ENCODE data around the gene DIO3. TPM values are rescaled to one million over a fixed set of nuclear protein-coding genes. Genes with fewer than 3 reads are reported as not detected.

DIO3 gene
- total and polyA plus RNA-seq, 4 donors = 0.91 to 7.1 (median 1.4) TPM

DNA sequence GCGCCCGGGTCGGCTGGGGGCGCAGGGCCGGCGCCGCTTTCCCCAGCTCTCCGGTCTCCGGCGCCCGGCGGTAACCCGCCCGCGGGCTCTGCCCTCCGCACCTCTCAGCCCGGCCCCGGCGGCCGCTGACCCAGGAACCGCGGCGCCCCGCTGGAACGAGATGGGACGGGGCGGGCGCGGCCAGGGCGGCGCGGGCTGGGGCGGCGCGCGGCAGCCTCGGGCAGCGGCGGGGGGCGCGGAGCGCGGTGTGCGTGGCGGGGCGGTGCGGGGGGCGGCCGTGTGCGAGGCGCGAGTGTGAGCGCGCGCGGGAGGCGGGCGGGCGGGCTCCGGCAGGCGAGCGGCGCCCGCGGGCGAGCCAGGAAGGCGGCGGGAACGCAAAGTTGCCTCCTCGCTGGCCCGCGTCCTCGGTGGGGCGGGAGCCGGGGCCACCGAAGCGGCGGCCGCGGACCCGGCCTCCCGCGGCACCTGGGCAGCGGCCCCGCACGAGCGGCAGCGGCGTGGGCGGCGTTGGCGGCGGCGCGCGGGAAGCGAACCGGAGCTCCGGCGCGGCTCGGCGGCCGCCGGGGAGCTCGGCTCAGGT, 671 bp upstream of the DIO3 start:
- peaks cover 9 to 61% (median 29%) of the 10 kb centered on the region in 3 donors for H3K27me3 ChIP-seq (ENCODE audit: control insufficient read depth in 3 of 3, insufficient read depth in 3 of 3, low read length in 2 of 3)
- ATAC-seq (ENCODE audit: insufficient read depth, low FRiP score) (no peak), DNase-seq (no peak)
- no peak overlapping the region for H3K9ac ChIP-seq (ENCODE audit: insufficient read depth in 1 of 2, low read length in 2 of 2)
- H3K4me1 ChIP-seq (ENCODE audit: control insufficient read depth in 5 of 5, insufficient read depth in 5 of 5, low read length in 5 of 5) = peaks cover 0 to 18% (median 0%) of the 10 kb centered on the region in 5 donors
- H3K27ac ChIP-seq (ENCODE audit: low read depth in 1 of 2, low read length in 1 of 2) = no peak overlapping the region
- no peaks in the 10 kb centered on the region for H3K36me3 ChIP-seq (ENCODE audit: control insufficient read depth in 4 of 4, insufficient read depth in 4 of 4, low read length in 4 of 4)
- TF ChIP-seq, protein P1, sequence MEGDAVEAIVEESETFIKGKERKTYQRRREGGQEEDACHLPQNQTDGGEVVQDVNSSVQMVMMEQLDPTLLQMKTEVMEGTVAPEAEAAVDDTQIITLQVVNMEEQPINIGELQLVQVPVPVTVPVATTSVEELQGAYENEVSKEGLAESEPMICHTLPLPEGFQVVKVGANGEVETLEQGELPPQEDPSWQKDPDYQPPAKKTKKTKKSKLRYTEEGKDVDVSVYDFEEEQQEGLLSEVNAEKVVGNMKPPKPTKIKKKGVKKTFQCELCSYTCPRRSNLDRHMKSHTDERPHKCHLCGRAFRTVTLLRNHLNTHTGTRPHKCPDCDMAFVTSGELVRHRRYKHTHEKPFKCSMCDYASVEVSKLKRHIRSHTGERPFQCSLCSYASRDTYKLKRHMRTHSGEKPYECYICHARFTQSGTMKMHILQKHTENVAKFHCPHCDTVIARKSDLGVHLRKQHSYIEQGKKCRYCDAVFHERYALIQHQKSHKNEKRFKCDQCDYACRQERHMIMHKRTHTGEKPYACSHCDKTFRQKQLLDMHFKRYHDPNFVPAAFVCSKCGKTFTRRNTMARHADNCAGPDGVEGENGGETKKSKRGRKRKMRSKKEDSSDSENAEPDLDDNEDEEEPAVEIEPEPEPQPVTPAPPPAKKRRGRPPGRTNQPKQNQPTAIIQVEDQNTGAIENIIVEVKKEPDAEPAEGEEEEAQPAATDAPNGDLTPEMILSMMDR (IDR thresholded peaks at IDR 0.05; ENCODE audit: control extremely low read depth, extremely low read depth) = no peak
- WGBS, 2 donors = 6 to 7% methylated on average over 18 to 106 of the region's 106 CpGs
- peak overlapping the region; percentile 22 for H3K4me3 ChIP-seq
- peaks cover 0 to 23% (median 0%) of the 10 kb centered on the region in 4 donors for H3K9me3 ChIP-seq (ENCODE audit: control insufficient read depth in 4 of 4, insufficient read depth in 3 of 4, low read length in 3 of 4)

DNA sequence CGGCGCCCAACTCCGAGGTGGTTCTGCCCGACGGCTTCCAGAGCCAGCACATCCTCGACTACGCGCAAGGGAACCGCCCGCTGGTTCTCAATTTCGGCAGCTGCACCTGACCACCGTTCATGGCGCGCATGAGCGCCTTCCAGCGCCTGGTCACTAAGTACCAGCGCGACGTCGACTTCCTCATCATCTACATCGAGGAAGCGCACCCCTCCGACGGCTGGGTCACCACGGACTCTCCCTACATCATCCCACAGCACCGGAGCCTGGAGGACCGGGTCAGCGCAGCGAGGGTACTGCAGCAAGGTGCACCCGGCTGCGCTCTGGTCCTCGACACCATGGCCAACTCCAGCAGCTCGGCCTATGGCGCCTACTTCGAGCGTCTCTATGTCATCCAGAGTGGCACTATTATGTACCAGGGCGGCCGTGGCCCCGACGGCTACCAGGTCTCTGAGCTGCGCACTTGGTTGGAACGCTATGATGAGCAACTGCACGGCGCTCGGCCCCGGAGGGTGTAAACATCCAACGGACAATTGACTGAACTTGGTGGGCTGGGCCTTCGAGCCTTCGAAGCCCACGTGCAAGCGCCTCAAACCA, 699 bp downstream of the DIO3 start:
- Histone ChIP-seq H3K4me3 (no peak overlapping the region), H3K36me3 (ENCODE audit: control insufficient read depth in 4 of 4, insufficient read depth in 4 of 4, low read length in 4 of 4) (no peaks in the 10 kb centered on the region), H3K27ac (ENCODE audit: low read depth in 1 of 2, low read length in 1 of 2) (no peak overlapping the region), H3K27me3 (ENCODE audit: control insufficient read depth in 3 of 3, insufficient read depth in 3 of 3, low read length in 2 of 3) (peaks cover 9 to 71% (median 41%) of the 10 kb centered on the region in 3 donors), H3K9ac (ENCODE audit: insufficient read depth in 1 of 2, low read length in 2 of 2) (no peak overlapping the region), H3K9me3 (ENCODE audit: control insufficient read depth in 4 of 4, insufficient read depth in 3 of 4, low read length in 3 of 4) (peaks cover 0 to 25% (median 0%) of the 10 kb centered on the region in 4 donors), H3K4me1 (ENCODE audit: control insufficient read depth in 5 of 5, insufficient read depth in 5 of 5, low read length in 5 of 5) (peaks cover 0 to 18% (median 0%) of the 10 kb centered on the region in 5 donors)
- DNase-seq = no peak
- ATAC-seq (ENCODE audit: insufficient read depth, low FRiP score) = no peak
- TF ChIP-seq, protein P1 (IDR thresholded peaks at IDR 0.05; ENCODE audit: control extremely low read depth, extremely low read depth) = no peak
- WGBS, 2 donors = 69 to 72% methylated on average over 51 of the region's 51 CpGs

DNA sequence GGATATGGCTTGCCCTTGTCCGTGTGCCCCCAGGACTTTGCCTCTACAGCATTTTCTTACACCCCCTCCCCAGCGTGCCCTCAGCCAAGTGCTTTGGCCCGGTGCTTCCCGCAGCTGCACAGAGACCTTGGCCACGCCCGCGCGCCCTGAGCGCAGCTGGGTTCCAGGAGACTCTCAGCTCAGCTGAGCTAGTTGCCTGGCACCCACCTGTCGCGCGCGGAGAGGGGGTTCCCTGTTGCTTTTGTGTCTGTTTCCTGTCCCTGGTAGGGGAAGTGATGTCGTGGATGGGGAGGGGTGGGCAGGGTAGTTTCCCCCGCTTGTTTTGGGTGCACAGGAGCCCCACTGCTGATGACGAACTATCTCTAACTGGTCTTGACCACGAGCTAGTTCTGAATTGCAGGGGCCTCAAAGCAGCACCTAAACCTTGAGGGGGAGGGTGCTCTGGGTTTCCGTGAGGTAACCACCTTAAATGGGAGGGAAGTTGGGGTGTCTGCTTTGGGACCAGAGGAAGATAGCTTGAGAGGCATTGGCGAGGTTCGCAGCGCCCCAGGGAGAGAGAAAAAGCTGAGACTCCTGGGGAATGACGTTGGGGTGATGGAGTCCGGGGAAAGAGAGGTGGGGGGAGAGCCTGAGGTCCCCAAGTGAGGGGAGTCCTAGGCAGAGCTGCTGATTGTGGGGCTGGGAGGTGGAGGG, 1.5 kb downstream of the DIO3 start:
- Histone ChIP-seq H3K27me3 (ENCODE audit: control insufficient read depth in 3 of 3, insufficient read depth in 3 of 3, low read length in 2 of 3) (peaks cover 9 to 78% (median 45%) of the 10 kb centered on the region in 3 donors), H3K9ac (ENCODE audit: insufficient read depth in 1 of 2, low read length in 2 of 2) (no peak overlapping the region), H3K4me1 (ENCODE audit: control insufficient read depth in 5 of 5, insufficient read depth in 5 of 5, low read length in 5 of 5) (peaks cover 0 to 18% (median 0%) of the 10 kb centered on the region in 5 donors), H3K9me3 (ENCODE audit: control insufficient read depth in 4 of 4, insufficient read depth in 3 of 4, low read length in 3 of 4) (peaks cover 0 to 25% (median 0%) of the 10 kb centered on the region in 4 donors), H3K4me3 (no peak overlapping the region), H3K27ac (ENCODE audit: low read depth in 1 of 2, low read length in 1 of 2) (no peak overlapping the region), H3K36me3 (ENCODE audit: control insufficient read depth in 4 of 4, insufficient read depth in 4 of 4, low read length in 4 of 4) (no peaks in the 10 kb centered on the region)
- ATAC-seq (ENCODE audit: insufficient read depth, low FRiP score) = no peak
- TF ChIP-seq, protein P1 (IDR thresholded peaks at IDR 0.05; ENCODE audit: control extremely low read depth, extremely low read depth) = no peak
- no peak for DNase-seq
- 4 to 10% methylated on average over 23 of the region's 23 CpGs for whole genome bisulfite sequencing, 2 donors
